GM21737 (cell line): Measurements from ENCODE around the gene RTP5.

ENCODE experiments used
- ATAC-seq: cut with Tn5 transposase; IDR thresholded peaks from one replicate; pipeline ENCODE4 v1.9.1; 2021; ENCODE audit warnings: mild to moderate bottlenecking, moderate library complexity; ENCODE audit not compliant: unreplicated experiment

Gene RTP5

GRCh38 chr2:241886840-241887447 is 17.4 kb downstream of the RTP5 start:
- no peak for ATAC-seq

GRCh38 chr2:241887806-241888522 is 18.4 kb downstream of the RTP5 start:
- ATAC-seq = no peak

GRCh38 chr2:241888641-241889040 is 19.1 kb downstream of the RTP5 start:
- no peak for ATAC-seq

GRCh38 chr2:241890524-241891235 is 21.2 kb downstream of the RTP5 start:
- ATAC-seq = no peak

GRCh38 chr2:241891315-241891987 is 21.9 kb downstream of the RTP5 start:
- no peak for ATAC-seq

- ATAC-seq = no peak
Measured at GRCh38 chr2:241891988-241892298, 22.4 kb downstream of the RTP5 start.

- no peak for ATAC-seq
Measured at GRCh38 chr2:241892299-241893137, 23.0 kb downstream of the RTP5 start.

GRCh38 chr2:241893265-241893664 is 23.7 kb downstream of the RTP5 start:
- no peak for ATAC-seq

GRCh38 chr2:241894056-241894641 is 24.6 kb downstream of the RTP5 start:
- ATAC-seq = no peak

GRCh38 chr2:241894681-241895426 is 25.3 kb downstream of the RTP5 start:
- ATAC-seq = no peak

- ATAC-seq = no peak
Measured at GRCh38 chr2:241895427-241895711, 25.8 kb downstream of the RTP5 start.

- ATAC-seq = no peak
Measured at GRCh38 chr2:241895712-241896641, 26.4 kb downstream of the RTP5 start.

GRCh38 chr2:241896746-241897201 is 27.2 kb downstream of the RTP5 start:
- ATAC-seq = no peak

- no peak for ATAC-seq
Measured at GRCh38 chr2:241897231-241897916, 27.8 kb downstream of the RTP5 start.

GRCh38 chr2:241898463-241899270 is 29.1 kb downstream of the RTP5 start:
- ATAC-seq = no peak

GRCh38 chr2:241900251-241901017 is 30.9 kb downstream of the RTP5 start:
- ATAC-seq = no peak

GRCh38 chr2:241901018-241901380 is 31.5 kb downstream of the RTP5 start:
- ATAC-seq = no peak
